Measurements from ENCODE around the gene U2AF2. TPM values are rescaled to one million over a fixed set of nuclear protein-coding genes. Genes with fewer than 3 reads are reported as not detected.

Gene U2AF2
- total RNA-seq = 72.3 and 77.7 TPM in 2 replicates

DNA sequence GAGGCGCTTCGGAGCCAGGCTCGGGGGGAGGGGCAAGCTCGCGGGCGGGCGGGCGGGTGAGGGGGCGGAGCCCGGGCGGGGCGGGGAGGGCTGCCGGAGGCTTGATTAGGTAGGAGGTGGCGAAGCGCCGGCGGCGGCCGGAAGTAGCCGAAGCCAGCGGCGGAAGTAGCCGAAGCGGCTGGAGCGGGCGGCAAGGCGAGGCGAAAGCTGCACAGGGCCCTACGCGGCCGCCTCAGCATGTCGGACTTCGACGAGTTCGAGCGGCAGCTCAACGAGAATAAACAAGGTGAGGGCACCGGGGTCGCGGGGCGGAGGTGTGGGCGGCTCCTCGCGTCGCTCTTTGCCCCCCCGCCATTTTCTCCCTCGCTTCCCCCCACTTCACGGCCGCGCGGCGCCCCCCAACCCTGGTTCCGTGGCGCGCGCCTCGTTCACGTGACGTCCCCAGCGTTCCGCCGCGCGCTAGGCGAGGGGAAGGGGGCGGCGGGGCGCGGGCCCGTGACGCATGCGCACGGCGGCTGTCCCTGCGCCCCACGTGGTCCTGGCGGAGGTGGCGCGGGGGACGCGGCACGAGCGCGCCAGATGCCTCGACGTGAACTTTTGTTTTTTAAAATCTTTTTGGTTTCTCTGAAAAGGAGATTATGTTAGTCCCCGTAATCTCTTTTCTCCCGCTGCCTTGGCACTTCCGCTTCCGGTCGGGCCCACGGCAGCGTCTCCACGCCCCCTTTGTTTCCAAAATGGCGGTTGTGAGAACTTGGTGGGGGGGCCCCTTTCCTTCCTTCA is at the start of gene U2AF2:
Gene U2AF2 (plus strand): TSS at position 168 of the 780 bp plus-strand sequence. CDS start 70 bp downstream, at position 238.

DNA sequence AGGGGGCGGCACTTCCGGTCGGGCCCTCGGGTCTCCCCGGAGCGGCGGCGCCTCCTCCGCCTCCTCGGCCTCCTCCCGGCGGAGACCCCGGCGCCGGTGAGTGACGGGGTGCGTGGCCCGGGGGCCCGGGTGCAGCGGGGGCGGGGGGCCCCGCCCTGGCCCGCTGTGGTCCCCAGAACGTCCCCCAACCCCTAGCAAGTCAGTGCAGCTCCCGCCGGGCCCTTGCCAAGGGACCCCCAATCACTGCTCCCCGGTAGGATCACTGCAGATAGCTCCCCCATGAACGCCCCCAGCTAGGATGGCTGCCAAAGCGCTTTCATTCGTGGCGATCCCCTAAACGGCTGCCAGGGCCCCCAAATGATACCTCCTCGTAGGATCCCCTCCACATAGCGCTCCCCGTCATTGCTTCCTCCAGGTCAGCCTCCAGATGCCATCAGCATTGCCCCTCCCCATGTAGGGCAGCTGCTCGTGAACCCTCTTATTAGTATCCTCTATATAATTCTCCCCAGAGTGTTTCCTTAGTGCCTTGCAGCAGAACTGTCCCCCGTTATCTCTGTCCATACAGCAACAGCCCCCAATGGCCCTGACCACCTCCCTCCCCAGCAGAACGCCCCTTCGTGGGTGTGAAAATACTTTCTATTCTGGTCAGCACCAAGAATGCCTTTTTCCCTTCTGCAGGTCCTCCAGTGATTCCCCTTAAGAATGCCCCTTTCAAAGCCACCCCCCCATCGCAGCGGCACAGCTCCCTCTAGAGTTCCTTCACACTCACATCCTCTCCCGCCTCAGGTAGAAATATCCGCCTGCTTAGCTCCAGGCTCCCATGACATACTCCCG is 49.0 kb upstream of the U2AF2 start, which contains the start of gene ZNF865:
Gene ZNF865 (plus strand): TSS at position 11 of the 834 bp plus-strand sequence. CDS start 7,972 bp downstream, outside the sequence.

DNA sequence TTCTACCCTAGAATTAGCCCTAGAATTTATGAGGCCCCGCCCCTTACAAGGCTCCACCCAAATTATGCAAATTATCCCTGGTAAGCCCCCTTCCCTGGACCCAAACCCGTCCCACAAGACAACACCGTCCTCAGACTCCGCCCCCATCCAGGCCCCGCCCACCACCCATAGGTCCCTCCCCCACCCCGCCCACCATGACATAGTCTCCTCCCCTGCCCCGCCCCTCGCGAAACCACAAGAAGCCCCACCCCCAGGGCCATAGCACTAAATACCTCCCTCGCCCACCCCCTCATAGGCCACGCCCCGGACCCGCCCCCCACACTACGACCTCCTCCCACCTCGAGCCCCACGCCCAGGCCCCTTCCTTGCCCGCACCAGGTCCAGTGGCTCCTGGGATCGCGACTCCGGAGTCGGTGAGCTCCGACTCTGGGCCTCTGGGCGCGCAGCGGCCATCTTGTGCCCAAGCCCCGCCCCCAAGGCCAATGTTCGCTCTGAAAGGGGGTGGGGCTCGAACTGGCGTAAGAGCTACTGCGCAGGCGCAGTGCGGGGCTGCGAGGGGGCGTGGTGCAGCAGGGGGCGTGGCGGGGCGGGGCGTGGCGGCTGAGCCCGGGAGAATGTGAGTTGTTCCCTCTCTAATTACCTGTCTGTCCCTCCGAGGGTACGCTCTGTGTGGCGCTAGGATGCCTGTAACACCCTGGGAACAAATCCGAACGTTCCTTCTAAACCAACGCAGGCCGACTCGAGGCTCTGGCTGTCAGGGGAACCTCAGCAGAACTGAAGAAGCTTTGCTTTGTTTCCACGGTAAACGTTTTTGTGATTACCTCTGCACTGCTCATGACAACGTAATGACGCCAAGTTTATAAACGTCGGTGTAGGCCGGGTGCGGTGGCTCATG is 30.5 kb upstream of the U2AF2 start, which contains the start of gene ZNF784:
Gene ZNF784 (minus strand): TSS at position 458 of the 895 bp plus-strand sequence. CDS start 5 bp downstream, at position 453.

DNA sequence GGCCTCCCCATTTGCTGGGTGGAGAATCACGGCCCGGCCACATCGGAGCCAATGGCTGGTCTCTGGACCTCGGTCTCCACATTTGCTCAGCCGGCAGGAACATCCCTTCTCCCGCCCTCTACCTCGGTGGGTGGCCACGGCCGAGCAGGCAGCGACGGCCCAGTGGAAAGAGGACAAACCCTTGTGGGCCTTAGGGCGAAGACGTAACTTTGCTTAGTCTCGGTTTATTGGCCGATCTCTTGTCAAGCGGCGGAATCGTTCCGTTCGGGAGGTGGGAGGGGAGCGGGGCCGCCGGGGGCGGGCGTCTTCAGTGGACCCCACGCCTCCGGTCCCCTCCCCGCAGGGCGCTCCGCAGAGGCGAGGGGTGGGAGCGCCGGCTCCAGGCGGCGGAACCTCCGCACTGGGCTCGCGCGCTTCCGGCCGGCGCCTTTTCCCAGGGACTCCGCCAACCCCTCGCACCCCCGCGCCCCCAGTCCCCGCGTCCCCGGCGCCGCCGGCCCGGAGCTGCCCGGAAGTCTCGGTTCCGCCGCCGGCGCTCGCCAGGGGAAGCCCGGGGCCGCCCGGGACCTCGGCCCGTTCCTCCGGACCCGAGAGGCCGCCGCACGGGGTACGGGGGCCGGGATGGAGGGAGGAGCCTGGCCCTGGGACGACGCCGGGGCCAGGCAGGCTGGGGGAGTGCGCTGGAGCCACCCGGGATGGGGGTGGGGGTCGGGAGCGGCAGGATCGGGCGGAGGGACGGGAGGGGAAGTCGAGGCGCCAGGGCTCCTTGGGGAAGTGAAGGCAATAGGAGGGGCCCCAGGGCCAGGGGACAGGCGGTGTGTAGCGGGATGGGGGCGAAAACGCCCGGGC is 14.0 kb upstream of the U2AF2 start, which contains the start of gene ZNF580:
Gene ZNF580 (plus strand): TSS at position 426 of the 849 bp plus-strand sequence. CDS start 1,507 bp downstream, outside the sequence.

DNA sequence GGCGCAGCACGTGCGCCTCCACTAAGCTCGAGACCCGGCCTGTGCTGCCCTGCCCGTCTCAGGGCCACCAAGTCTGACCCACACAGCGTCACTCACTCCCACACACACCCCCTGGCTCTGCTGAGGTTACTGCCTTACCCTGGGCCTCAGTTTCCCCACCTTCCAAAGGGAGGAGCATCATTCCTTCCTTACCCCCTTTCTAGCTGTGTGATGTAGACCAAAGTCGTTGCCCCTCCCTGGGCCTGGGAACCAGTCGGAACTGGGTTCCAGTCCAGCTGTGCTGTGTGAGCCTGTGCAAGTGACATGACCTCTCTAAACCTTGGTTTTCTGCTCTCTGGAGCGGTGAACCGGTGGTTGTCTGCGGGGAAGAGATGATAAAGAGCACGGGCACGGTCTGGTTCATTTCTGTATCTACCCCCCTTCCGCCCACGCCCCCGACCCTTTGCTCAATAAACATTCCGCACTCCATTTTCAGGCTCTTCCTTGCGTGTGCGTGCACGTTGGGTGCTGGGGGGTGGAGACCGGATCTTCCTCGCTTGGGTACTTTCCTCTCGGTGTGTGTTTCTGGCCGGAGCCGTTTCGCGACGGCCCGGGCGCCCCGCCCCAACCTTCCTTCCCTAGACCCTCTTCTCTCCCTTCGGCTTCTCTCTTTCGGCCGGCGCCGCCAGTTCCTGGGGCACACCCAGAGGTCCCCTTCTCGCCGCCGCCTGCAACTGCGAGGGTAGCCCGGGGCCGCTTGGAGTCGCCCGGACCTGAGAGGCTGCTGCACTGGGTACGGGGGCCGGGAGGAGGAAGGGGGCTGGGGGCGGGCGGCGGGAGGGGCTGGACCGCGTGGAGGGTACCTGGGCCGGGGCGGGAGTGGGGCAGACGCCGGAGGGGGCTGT is 11.6 kb upstream of the U2AF2 start, which contains the start of gene ZNF581:
Gene ZNF581 (plus strand): TSS at position 647 of the 884 bp plus-strand sequence. CDS start 923 bp downstream, outside the sequence.

DNA sequence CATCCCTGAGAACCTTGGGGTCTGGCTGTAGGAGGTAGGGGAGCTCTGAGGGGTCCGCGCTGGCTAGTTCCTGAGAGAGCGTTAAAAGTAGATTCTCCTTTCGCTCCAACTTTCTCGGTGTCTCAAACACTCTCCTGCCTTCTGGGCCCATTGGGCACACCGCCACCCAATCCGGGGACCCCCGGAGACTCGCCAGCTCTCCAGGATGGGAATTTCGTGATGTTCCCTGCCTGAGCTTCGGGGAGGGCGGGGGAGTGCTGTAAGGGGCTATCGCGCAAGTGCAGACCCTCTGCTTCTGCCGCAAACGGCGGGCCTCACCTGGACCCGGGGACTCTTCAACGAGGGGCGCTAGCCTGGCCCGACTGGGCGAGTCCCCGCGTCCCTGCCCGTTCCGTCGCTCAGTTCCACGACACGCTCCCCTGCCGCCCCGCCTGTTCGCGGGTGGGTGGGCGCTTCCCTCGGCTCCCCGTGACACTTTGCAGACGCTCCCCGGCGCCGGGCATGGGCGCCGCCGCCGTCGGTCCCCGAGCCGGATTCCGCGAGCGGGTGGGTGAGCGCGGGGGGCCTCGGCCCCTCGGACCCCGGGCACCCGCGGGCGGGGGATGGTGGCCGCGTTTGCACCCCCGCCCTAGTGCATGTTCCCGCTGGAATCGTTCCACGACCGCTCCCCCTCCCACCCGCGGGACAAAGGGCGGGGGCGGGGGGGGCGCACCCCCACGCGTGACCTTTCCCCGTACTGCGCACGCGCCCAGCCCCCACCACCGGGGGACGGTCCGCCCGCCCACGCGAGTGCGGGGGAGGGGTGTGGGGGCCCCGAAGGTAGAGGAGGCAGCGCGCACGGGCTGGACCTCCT is 6.9 kb upstream of the U2AF2 start, which contains the start of gene CCDC106:
Gene CCDC106 (plus strand): TSS at position 481 of the 853 bp plus-strand sequence. CDS start 835 bp downstream, outside the sequence.

DNA sequence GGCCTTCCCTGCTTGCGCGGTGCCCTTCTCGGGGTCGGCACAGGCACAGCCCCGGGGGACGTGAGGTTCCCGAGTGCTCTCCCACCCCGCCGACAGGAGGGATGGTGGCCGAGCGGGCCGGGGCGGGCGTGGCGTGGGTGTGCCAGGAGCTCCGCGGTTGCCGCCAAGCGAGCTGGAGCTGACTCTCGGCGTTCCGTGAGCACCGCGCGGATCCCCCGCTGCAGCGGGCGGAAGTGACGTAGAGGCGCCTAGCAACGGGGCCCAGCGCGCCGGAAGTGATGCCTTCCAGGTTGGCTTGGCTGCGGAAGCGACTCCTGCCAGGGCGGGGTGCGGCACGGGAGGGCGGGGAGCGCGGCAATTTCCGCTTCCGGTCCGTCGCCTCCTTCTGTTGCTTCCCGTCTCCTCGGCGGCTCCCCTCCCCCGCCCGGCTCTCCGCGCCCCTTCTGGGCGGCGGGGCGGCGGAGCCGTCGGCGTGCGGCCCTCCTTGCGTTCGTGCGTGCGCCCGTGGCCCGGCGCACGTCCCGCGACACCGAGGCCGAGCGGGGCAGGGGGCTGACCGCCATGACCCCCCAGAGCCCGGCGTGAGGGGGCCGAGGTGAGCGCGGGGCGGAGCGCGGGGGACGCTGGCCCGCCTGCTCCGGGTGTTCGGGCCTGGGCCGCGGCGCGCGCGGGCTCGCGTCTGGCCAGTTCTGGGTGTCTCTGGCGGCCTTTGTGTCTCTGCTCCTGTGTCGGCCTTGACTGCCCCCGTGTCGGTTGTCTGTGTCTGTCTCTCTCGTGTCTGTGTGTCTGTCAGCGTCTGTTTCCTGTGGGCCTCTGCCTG is 20.2 kb downstream of the U2AF2 start, which contains the start of gene EPN1:
Gene EPN1 (plus strand): TSS at position 386 of the 820 bp plus-strand sequence. CDS start 3,402 bp downstream, outside the sequence.

Other genes with a start within 250 kb of the U2AF2 start
- 8.6 and 20.3 TPM in 2 replicates for gene UBE2S, start 247.2 kb upstream of the U2AF2 start, total RNA-seq
- not detected in 2 replicates for gene SHISA7, start 211.7 kb upstream of the U2AF2 start, total RNA-seq
- gene ISOC2, start 193.4 kb upstream of the U2AF2 start, total RNA-seq = 38.8 and 58.3 TPM in 2 replicates
- not detected in 2 replicates for gene C19orf85, start 190.3 kb upstream of the U2AF2 start, total RNA-seq
- 0.47 and 0.69 TPM in 2 replicates for gene ZNF628, start 178.4 kb upstream of the U2AF2 start, total RNA-seq
- gene NAT14, start 169.8 kb upstream of the U2AF2 start, total RNA-seq = 9.2 and 16.2 TPM in 2 replicates
- gene SSC5D, start 166.6 kb upstream of the U2AF2 start, total RNA-seq = 3.9 and 13.1 TPM in 2 replicates
- not detected in 2 replicates for gene SBK2, start 117.9 kb upstream of the U2AF2 start, total RNA-seq
- 0.16 TPM in 1 of 2 replicates, not detected in the other for gene SBK3, start 109.5 kb upstream of the U2AF2 start, total RNA-seq
- gene ZNF579, start 74.2 kb upstream of the U2AF2 start, total RNA-seq = 1.6 and 2.0 TPM in 2 replicates
- gene FIZ1, start 55.5 kb upstream of the U2AF2 start, total RNA-seq = 0.95 and 2.1 TPM in 2 replicates
- 12.1 and 13.2 TPM in 2 replicates for gene ZNF524, start 54.7 kb upstream of the U2AF2 start, total RNA-seq
- gene ZNF865, start 49.4 kb upstream of the U2AF2 start, total RNA-seq = 0.34 and 0.63 TPM in 2 replicates
- 5.0 and 5.8 TPM in 2 replicates for gene ZNF784, start 30.5 kb upstream of the U2AF2 start, total RNA-seq
- 4.4 and 5.7 TPM in 2 replicates for gene ZNF580, start 14.0 kb upstream of the U2AF2 start, total RNA-seq
- gene ZNF581, start 11.4 kb upstream of the U2AF2 start, total RNA-seq = 29.1 and 32.2 TPM in 2 replicates
- gene CCDC106, start 6.8 kb upstream of the U2AF2 start, total RNA-seq = 3.9 and 7.3 TPM in 2 replicates
- gene EPN1, start 20.2 kb downstream of the U2AF2 start, total RNA-seq = 56.9 and 61.7 TPM in 2 replicates
- not detected in 2 replicates for gene NLRP9, start 83.4 kb downstream of the U2AF2 start, total RNA-seq
- not detected in 2 replicates for gene RFPL4A, start 104.1 kb downstream of the U2AF2 start, total RNA-seq
- not detected in 2 replicates for gene RFPL4AL1, start 114.1 kb downstream of the U2AF2 start, total RNA-seq
- gene NLRP11, start 177.0 kb downstream of the U2AF2 start, total RNA-seq = not detected in 2 replicates
- not detected in 2 replicates for gene NLRP4, start 181.5 kb downstream of the U2AF2 start, total RNA-seq